GM12864 (cell line): ENCODE measurements around the gene UGT1A4.

Source experiments
- DNase-seq: peaks from one replicate; pipeline ENCODE4 v3.0.0-alpha.2; 2011; ENCODE audit warnings: low read depth
- H3K4me3 ChIP-seq: 2 replicates; pipeline ENCODE4 v1.5.1; 2011; ENCODE audit warnings: mild to moderate bottlenecking, low read depth, low read length, control low read depth
- TF ChIP-seq, protein P1 (sequence below): IDR thresholded peaks from 2 replicates; pipeline ENCODE4 v1.5.1; 2011; ENCODE audit warnings: low read depth, mild to moderate bottlenecking, moderate library complexity, low read length, control low read depth, inconsistent platforms; ENCODE audit errors: missing control alignments

Gene UGT1A4

DNA sequence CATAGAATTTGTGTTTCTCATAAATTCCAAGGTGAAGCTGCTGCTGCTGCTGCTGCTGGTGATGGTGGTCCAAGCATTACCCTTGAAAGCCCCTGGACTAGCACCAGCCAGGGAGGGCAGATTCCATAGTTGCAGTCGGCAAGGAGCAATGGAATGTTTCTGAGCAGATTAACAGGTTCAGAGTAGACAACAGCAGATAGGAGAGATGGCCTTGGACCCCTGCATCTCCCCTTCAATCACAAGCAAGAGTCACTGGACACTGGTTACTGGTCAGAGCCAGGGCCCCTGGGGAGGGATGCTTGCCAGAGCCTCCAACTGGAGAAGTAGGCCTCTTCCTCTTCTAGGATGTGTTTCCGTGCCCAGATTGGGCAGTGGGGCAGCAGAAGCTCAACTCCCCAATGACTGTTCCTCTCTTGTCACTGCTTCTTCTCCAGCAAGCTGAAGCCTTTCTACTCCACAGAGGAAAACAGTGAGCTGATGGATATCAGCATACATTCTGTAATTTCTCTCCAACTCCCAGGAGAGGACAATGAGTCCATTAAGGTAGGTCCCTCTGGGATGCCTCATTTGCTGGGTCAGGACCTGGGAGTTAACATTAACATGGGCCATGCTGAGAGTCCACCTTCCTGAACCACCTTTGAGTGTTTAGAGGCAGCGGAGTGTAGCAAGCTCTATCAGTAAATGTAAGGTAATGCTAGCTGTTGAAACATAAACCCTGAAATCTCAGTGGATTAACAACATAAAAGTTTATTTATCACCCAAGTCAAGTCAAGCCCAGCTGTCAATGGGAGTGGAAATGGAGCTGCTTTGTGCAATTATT lies 94.9 kb downstream of the UGT1A4 start:
- TF ChIP-seq, protein P1, sequence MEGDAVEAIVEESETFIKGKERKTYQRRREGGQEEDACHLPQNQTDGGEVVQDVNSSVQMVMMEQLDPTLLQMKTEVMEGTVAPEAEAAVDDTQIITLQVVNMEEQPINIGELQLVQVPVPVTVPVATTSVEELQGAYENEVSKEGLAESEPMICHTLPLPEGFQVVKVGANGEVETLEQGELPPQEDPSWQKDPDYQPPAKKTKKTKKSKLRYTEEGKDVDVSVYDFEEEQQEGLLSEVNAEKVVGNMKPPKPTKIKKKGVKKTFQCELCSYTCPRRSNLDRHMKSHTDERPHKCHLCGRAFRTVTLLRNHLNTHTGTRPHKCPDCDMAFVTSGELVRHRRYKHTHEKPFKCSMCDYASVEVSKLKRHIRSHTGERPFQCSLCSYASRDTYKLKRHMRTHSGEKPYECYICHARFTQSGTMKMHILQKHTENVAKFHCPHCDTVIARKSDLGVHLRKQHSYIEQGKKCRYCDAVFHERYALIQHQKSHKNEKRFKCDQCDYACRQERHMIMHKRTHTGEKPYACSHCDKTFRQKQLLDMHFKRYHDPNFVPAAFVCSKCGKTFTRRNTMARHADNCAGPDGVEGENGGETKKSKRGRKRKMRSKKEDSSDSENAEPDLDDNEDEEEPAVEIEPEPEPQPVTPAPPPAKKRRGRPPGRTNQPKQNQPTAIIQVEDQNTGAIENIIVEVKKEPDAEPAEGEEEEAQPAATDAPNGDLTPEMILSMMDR, result no peak
- no peak overlapping the region for H3K4me3 ChIP-seq
- no peak for DNase-seq

DNA sequence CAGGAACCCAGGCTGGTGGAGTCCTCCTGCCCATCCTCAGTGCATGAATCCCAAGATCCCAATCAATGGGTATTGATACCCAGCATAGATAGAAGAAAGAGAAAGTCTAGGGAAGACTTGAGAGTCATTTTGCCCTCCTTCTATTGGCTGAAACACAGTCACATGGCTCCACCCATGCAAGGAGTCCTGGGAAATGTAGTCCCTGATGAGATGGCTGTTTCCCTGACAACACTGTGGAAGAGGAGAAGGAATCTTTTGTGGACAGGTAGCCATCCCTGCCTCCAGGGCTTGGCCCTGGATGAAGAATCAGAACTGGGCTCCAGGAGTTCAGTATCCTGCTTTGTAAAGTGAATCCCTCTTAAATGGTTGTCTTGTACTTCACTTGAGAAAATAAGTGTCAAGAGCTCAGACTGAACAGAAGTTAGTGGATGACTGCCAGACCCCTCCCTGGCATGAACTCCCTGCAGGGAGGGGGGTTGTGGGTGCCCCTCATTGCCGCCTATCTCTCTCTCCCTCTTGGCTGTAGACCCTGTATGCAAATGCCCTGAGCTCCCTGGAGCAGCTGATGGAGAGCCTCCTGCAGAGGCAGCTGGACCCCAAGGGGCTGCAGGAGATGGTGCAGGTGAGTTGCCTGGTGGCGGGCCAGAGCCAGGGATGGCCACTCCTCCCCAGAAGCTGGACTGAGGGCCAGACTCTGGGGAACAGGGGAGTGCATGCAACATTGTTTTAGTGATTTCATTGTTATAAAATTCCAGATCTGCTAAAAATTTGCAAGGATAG lies 95.7 kb downstream of the UGT1A4 start:
- DNase-seq, result no peak
- H3K4me3 ChIP-seq, result no peak overlapping the region
- TF ChIP-seq, protein P1, result no peak

DNA sequence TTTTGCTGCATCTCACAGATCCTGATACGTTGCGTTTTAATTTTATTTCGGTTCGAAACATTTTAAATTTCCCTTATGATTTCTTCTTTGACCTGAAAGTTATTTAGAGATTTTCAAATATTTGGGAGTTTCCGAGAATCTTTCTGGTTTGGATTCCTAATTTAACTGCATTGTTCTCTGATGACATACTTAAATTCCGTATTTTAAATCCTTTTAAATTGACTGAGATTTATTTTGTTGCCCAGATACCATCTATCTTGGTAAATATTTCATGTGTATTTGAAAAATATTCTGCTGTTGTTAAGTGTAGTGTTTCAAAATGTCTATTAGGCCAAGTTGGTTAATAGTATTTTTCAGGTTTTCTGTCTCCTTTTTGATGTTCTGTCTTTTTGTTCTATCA lies 97.3 kb downstream of the UGT1A4 start:
- no peak for DNase-seq
- no peak overlapping the region for H3K4me3 ChIP-seq
- TF ChIP-seq, protein P1, result no peak

DNA sequence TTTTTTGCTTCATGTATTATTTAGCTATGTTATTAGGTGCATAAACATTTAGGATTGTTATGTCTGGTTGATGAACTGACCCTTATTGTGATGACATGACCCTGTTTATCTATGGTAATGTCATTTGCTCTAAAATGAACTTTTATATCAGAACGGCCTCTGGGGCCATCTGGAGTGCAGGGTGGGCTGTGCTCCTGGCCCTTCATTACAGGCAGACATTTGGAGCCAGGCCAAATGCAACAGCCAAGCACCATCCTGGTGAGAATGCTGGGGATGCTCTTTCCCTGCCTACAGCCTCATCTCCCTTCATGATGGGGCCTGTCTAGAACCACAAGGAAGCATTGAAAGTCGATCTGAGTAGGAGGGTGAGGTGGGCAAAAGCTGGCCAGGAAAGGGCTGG lies 97.8 kb downstream of the UGT1A4 start:
- no peak for DNase-seq
- H3K4me3 ChIP-seq, result no peak overlapping the region
- TF ChIP-seq, protein P1, result no peak

DNA sequence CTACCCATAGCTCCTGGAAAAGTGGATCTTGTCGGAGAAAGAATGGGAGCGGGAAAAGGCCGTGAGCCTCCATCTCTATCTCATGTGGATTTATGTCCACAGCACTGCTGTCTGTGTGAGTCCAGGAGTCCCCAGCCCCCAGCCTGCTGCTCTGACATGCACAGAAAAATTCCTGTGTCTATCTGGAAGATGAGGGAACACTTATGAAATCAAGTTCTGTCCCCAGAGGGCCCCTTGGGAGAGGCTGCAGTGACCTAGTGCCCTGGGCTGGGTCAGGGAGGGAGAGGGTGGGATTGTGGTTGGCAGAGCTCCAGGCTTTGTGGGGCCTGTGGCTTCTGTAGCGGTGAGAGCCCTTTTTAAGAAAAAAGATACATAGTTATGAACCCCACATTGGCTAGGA lies 98.2 kb downstream of the UGT1A4 start:
- no peak for DNase-seq
- TF ChIP-seq, protein P1, result no peak
- no peak overlapping the region for H3K4me3 ChIP-seq

DNA sequence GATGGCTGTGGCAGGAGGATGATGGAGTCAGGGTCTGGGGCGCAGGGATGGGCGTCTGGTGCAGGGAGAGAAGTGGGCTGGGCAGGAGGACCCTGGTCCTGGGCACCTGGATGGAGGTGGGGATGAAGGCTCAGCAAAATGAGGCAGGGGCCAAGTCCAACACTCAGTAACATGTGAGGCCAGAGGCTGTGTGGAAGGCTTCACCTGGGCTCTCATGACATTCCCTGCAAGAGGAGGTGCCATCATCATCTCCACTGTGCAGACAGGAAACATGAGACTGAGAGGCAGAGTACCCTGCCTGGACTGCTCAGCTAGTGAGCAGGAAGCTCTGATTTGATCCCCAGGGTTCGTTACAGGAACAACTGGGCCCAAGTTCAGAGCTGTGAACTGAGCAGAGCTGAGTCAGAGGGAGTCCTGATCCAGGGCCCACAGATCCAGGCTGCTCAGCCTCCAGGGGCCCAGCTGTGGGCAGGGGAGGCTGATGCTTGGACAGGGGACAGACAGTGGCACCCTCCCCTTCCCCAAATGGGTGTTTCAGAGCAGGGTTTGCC lies 98.9 kb downstream of the UGT1A4 start:
- TF ChIP-seq, protein P1, result no peak
- no peak overlapping the region for H3K4me3 ChIP-seq
- DNase-seq, result no peak
